ENCODE data around the gene EXOSC2.

Gene EXOSC2

GRCh38 chr9:130728721-130729120 is 35.1 kb downstream of the EXOSC2 start:
- peaks cover 11% of the 10 kb centered on the region for H3K9me3 ChIP-seq
- H3K27me3 ChIP-seq, result no peaks in the 10 kb centered on the region
- peaks cover 17% of the 10 kb centered on the region; the same call in 1 of the 2 replicates for H4K20me1 ChIP-seq
- H3K27ac ChIP-seq, result no peak overlapping the region
- peaks cover 8% of the 10 kb centered on the region; the same call in 1 of the 2 replicates for H3K36me3 ChIP-seq
- H3K9ac ChIP-seq, result no peak overlapping the region
- H3K4me1 ChIP-seq, result no peaks in the 10 kb centered on the region
- H3K4me3 ChIP-seq, result no peak overlapping the region
- TF ChIP-seq Cebpa-rat (IDR thresholded peaks at IDR 0.05), result no peak
- no peak overlapping the region for H3K4me2 ChIP-seq

- TF ChIP-seq Cebpa-rat (IDR thresholded peaks at IDR 0.05), result no peak
- peaks cover 17% of the 10 kb centered on the region; the same call in 1 of the 2 replicates for H4K20me1 ChIP-seq
- no peak overlapping the region for H3K27ac ChIP-seq
- no peak overlapping the region for H3K4me3 ChIP-seq
- H3K36me3 ChIP-seq, result peaks cover 8% of the 10 kb centered on the region; the same call in 1 of the 2 replicates
- no peaks in the 10 kb centered on the region for H3K4me1 ChIP-seq
- no peak overlapping the region for H3K4me2 ChIP-seq
- H3K9me3 ChIP-seq, result peaks cover 11% of the 10 kb centered on the region
- H3K9ac ChIP-seq, result no peak overlapping the region
- H3K27me3 ChIP-seq, result no peaks in the 10 kb centered on the region
These were observed 35.6 kb downstream of the EXOSC2 start for GRCh38 chr9:130729145-130729544.

GRCh38 chr9:130731355-130731754 is 37.8 kb downstream of the EXOSC2 start:
- Histone ChIP-seq H4K20me1 (peaks cover 17% of the 10 kb centered on the region; the same call in 1 of the 2 replicates), H3K4me3 (no peak overlapping the region), H3K9me3 (peaks cover 11% of the 10 kb centered on the region), H3K36me3 (peaks cover 8% of the 10 kb centered on the region; the same call in 1 of the 2 replicates), H3K9ac (no peak overlapping the region), H3K27me3 (no peaks in the 10 kb centered on the region), H3K27ac (no peak overlapping the region), H3K4me2 (no peak overlapping the region), H3K4me1 (no peaks in the 10 kb centered on the region)
- TF ChIP-seq Cebpa-rat (IDR thresholded peaks at IDR 0.05), result no peak

- Histone ChIP-seq H3K9ac (no peak overlapping the region), H3K36me3 (peaks cover 8% of the 10 kb centered on the region; the same call in 1 of the 2 replicates), H4K20me1 (peaks cover 20% of the 10 kb centered on the region; the same call in 1 of the 2 replicates), H3K4me2 (no peak overlapping the region), H3K27ac (no peak overlapping the region), H3K4me1 (no peaks in the 10 kb centered on the region), H3K9me3 (peaks cover 11% of the 10 kb centered on the region), H3K4me3 (no peak overlapping the region), H3K27me3 (no peaks in the 10 kb centered on the region)
- TF ChIP-seq Cebpa-rat (IDR thresholded peaks at IDR 0.05), result no peak
These were observed 38.6 kb downstream of the EXOSC2 start for GRCh38 chr9:130732136-130732535.

GRCh38 chr9:130732793-130733221 is 39.2 kb downstream of the EXOSC2 start:
- Histone ChIP-seq H3K9me3 (peaks cover 11% of the 10 kb centered on the region), H3K27ac (no peak overlapping the region), H3K27me3 (no peaks in the 10 kb centered on the region), H4K20me1 (peaks cover 26% of the 10 kb centered on the region; the same call in 1 of the 2 replicates), H3K36me3 (peaks cover 8% of the 10 kb centered on the region; the same call in 1 of the 2 replicates), H3K4me1 (no peaks in the 10 kb centered on the region), H3K4me2 (no peak overlapping the region), H3K9ac (no peak overlapping the region), H3K4me3 (no peak overlapping the region)
- peak; percentile 63; the same call in 1 of the 2 replicates for TF ChIP-seq Cebpa-rat (IDR thresholded peaks at IDR 0.05)

GRCh38 chr9:130735566-130735965 is 42.0 kb downstream of the EXOSC2 start:
- Histone ChIP-seq H3K4me3 (no peak overlapping the region), H3K27me3 (no peaks in the 10 kb centered on the region), H3K27ac (no peak overlapping the region), H3K36me3 (peaks cover 6% of the 10 kb centered on the region; the same call in 1 of the 2 replicates), H3K4me1 (peaks cover 5% of the 10 kb centered on the region; the same call in 1 of the 2 replicates), H4K20me1 (peaks cover 28% of the 10 kb centered on the region; the same call in 1 of the 2 replicates), H3K4me2 (no peak overlapping the region), H3K9ac (no peak overlapping the region), H3K9me3 (peaks cover 2% of the 10 kb centered on the region; the same call in 1 of the 2 replicates)
- TF ChIP-seq Cebpa-rat (IDR thresholded peaks at IDR 0.05), result no peak

GRCh38 chr9:130736834-130737233 is 43.3 kb downstream of the EXOSC2 start:
- Histone ChIP-seq H3K4me1 (peaks cover 5% of the 10 kb centered on the region; the same call in 1 of the 2 replicates), H3K9ac (no peak overlapping the region), H3K4me3 (no peak overlapping the region), H3K9me3 (peaks cover 12% of the 10 kb centered on the region; the same call in 1 of the 2 replicates), H3K36me3 (peaks cover 19% of the 10 kb centered on the region), H3K27ac (no peak overlapping the region), H4K20me1 (peaks cover 22% of the 10 kb centered on the region; the same call in 1 of the 2 replicates), H3K27me3 (no peaks in the 10 kb centered on the region), H3K4me2 (no peak overlapping the region)
- TF ChIP-seq Cebpa-rat (IDR thresholded peaks at IDR 0.05), result no peak

- Histone ChIP-seq H3K4me3 (no peak overlapping the region), H3K27me3 (no peaks in the 10 kb centered on the region), H3K9me3 (peaks cover 12% of the 10 kb centered on the region; the same call in 1 of the 2 replicates), H3K4me1 (peaks cover 5% of the 10 kb centered on the region; the same call in 1 of the 2 replicates), H3K4me2 (no peak overlapping the region), H3K27ac (no peak overlapping the region), H3K36me3 (peaks cover 21% of the 10 kb centered on the region), H3K9ac (no peak overlapping the region), H4K20me1 (0 out of 2 replicates have a peak, but pooled peaks cover 15% of the 10 kb centered on the region)
- TF ChIP-seq Cebpa-rat (IDR thresholded peaks at IDR 0.05), result no peak
These were observed 44.7 kb downstream of the EXOSC2 start for GRCh38 chr9:130738281-130738680.

GRCh38 chr9:130739081-130739480 is 45.5 kb downstream of the EXOSC2 start:
- Histone ChIP-seq H3K9me3 (peaks cover 12% of the 10 kb centered on the region; the same call in 1 of the 2 replicates), H3K36me3 (peaks cover 21% of the 10 kb centered on the region), H3K4me2 (no peak overlapping the region), H3K27ac (no peak overlapping the region), H3K4me1 (peaks cover 5% of the 10 kb centered on the region; the same call in 1 of the 2 replicates), H3K27me3 (no peaks in the 10 kb centered on the region), H4K20me1 (0 out of 2 replicates have a peak, but pooled peaks cover 15% of the 10 kb centered on the region), H3K9ac (no peak overlapping the region), H3K4me3 (no peak overlapping the region)
- TF ChIP-seq Cebpa-rat (IDR thresholded peaks at IDR 0.05), result no peak

GRCh38 chr9:130740218-130741023 is 46.8 kb downstream of the EXOSC2 start:
- peaks cover 5% of the 10 kb centered on the region; the same call in 1 of the 2 replicates for H3K4me1 ChIP-seq
- no peak for TF ChIP-seq Cebpa-rat (IDR thresholded peaks at IDR 0.05)
- H3K36me3 ChIP-seq, result peaks cover 21% of the 10 kb centered on the region
- H4K20me1 ChIP-seq, result peaks cover 22% of the 10 kb centered on the region; the same call in 1 of the 2 replicates
- no peak overlapping the region for H3K27ac ChIP-seq
- no peaks in the 10 kb centered on the region for H3K27me3 ChIP-seq
- H3K4me2 ChIP-seq, result no peak overlapping the region
- peaks cover 12% of the 10 kb centered on the region; the same call in 1 of the 2 replicates for H3K9me3 ChIP-seq
- H3K9ac ChIP-seq, result no peak overlapping the region
- no peak overlapping the region for H3K4me3 ChIP-seq

All from BLaER1 (cell line).